A549 (cell line): ENCODE results near the gene FANCG. TPM values are rescaled to one million over a fixed set of nuclear protein-coding genes. Genes with fewer than 3 reads are reported as not detected.

Experiments used
- ATAC-seq, 2 experiments: fragments of 200-7000 bp in 1 of 2; fragments of >200 bp in 1 of 2; cut with Nextera tagmentation in 1 of 2; cut with Tn5 transposase in 1 of 2; 3 replicates each; pipeline versions ENCODE4 v1.8.0 to v1.9.1; 2018 to 2020; ENCODE audit warnings: mild to moderate bottlenecking in 1 of 2, moderate library complexity in 1 of 2
- CTCF ChIA-PET: fragments of 300-600 bp; sonication (Branson Sonifier 250); formaldehyde crosslinking; extraction: SDS; loops from one replicate; lab custom pipeline; 2021; ENCODE audit warnings: antibody characterized with exemption, inconsistent platforms; lab: Yijun Ruan, JAX
- POLR2A ChIA-PET: fragments of 350-600 bp; formaldehyde crosslinking; extraction: SDS; loops from one replicate; lab custom pipeline; 2021; ENCODE audit warnings: antibody characterized with exemption, inconsistent platforms; lab: Yijun Ruan, JAX
- DNase-seq, 2 experiments: peaks; one replicate each; pipeline versions ENCODE4 v3.0.0 to v3.0.0-alpha.2; 2011 to 2016; ENCODE audit warnings: low read depth in 1 of 2, low spot score in 1 of 2
- FAIRE-seq: peaks from 2 replicates; lab custom pipeline; 2011; peaks lifted over from hg19 to GRCh38; lab: Jason Lieb, UNC
- H3K27ac ChIP-seq, 2 experiments: fragments of >200 bp; sonication (Bioruptor Twin); formaldehyde crosslinking; 3 replicates each; pipeline ENCODE4 v1.5.1; 2016 to 2017
- H3K4me1 ChIP-seq: fragments of >200 bp; sonication (Bioruptor Twin); formaldehyde crosslinking; 3 replicates; pipeline ENCODE4 v1.6.1; 2016
- H3K4me2 ChIP-seq: fragments of >200 bp; sonication (Bioruptor Twin); formaldehyde crosslinking; 3 replicates; pipeline ENCODE4 v1.6.1; 2016
- H3K4me3 ChIP-seq: fragments of >200 bp; sonication (Bioruptor Twin); formaldehyde crosslinking; 3 replicates; pipeline ENCODE4 v1.5.1; 2016
- H3K9me3 ChIP-seq: fragments of >200 bp; sonication (Bioruptor Twin); formaldehyde crosslinking; 3 replicates; pipeline ENCODE4 v1.6.1; 2016
- ATOH8 ChIP-seq: fragments of 250-450 bp; sonication (Bioruptor Pico); IDR thresholded peaks from 2 replicates; pipeline ENCODE4 v1.5.0; 2020; ENCODE audit warnings: low read depth, mild to moderate bottlenecking, moderate library complexity
- CHD4 ChIP-seq: fragments of 200-600 bp; sonication (generic); IDR thresholded peaks from 2 replicates; pipeline ENCODE4 v1.6.1; 2016; ENCODE audit warnings: antibody characterized with exemption, mild to moderate bottlenecking, borderline replicate concordance
- FOSB ChIP-seq: fragments of 250-450 bp; sonication (Bioruptor Pico); IDR thresholded peaks from 2 replicates; pipeline ENCODE4 v1.5.0; 2020; ENCODE audit warnings: mild to moderate bottlenecking, moderate library complexity
- FOSL2 ChIP-seq, 2 experiments: fragments of 450-650 bp in 1 of 2; fragments of >200 bp in 1 of 2; sonication (Bioruptor Twin) in 1 of 2; formaldehyde crosslinking; IDR thresholded peaks; 2 replicates each; pipeline versions ENCODE4 v1.5.0 to v1.6.1; 2016 to 2020; ENCODE audit warnings: mild to moderate bottlenecking in 1 of 2, moderate library complexity in 1 of 2
- HDAC2 ChIP-seq: fragments of 200-600 bp; sonication (generic); IDR thresholded peaks from 2 replicates; pipeline ENCODE4 v1.6.1; 2016
- HEYL ChIP-seq: fragments of 250-450 bp; sonication (Bioruptor Pico); IDR thresholded peaks from 2 replicates; pipeline ENCODE4 v1.8.0; 2021; ENCODE audit warnings: mild to moderate bottlenecking, moderate library complexity
- HOXA7 ChIP-seq: fragments of 250-450 bp; sonication (Bioruptor Pico); IDR thresholded peaks from 2 replicates; pipeline ENCODE4 v1.5.0; 2020; ENCODE audit warnings: mild to moderate bottlenecking, moderate library complexity
- MAFK ChIP-seq: fragments of 450-650 bp; IDR thresholded peaks from 2 replicates; pipeline ENCODE4 v1.6.1; 2014; ENCODE audit not compliant: partially characterized antibody
- MYC ChIP-seq: IDR thresholded peaks from 2 replicates; pipeline ENCODE4 v1.6.1; 2012; ENCODE audit warnings: mild to moderate bottlenecking, inconsistent platforms, low read length, improper control_type of control experiment, borderline replicate concordance
- NPAS2 ChIP-seq: fragments of 250-450 bp; sonication (Bioruptor Pico); IDR thresholded peaks from 2 replicates; pipeline ENCODE4 v1.8.0; 2022; ENCODE audit warnings: mild to moderate bottlenecking, moderate library complexity, borderline replicate concordance
- NR3C1 ChIP-seq: fragments of >200 bp; sonication (Bioruptor Twin); formaldehyde crosslinking; IDR thresholded peaks from 3 replicates; pipeline ENCODE4 v1.6.1; 2017
- RAD21 ChIP-seq, 2 experiments: fragments of >200 bp in 1 of 2; sonication (Bioruptor Twin) in 1 of 2; formaldehyde crosslinking in 1 of 2; IDR thresholded peaks in 1 of 2; conservative IDR thresholded peaks in 1 of 2; 2 replicates in 1 of 2; 3 replicates in 1 of 2; pipeline ENCODE4 v1.6.1; 2012 to 2018; ENCODE audit warnings: inconsistent platforms in 1 of 2
- RARB ChIP-seq: fragments of 250-450 bp; sonication (Bioruptor Pico); IDR thresholded peaks from 2 replicates; pipeline ENCODE4 v1.8.0; 2021; ENCODE audit warnings: mild to moderate bottlenecking, moderate library complexity
- RNF2 ChIP-seq: fragments of 200-600 bp; sonication (generic); IDR thresholded peaks from 2 replicates; pipeline ENCODE4 v1.6.1; 2016; ENCODE audit warnings: low read depth, mild to moderate bottlenecking, antibody characterized with exemption, moderate library complexity, borderline replicate concordance
- SMC3 ChIP-seq: fragments of >200 bp; sonication (Bioruptor Twin); formaldehyde crosslinking; IDR thresholded peaks from 3 replicates; pipeline ENCODE4 v1.6.1; 2018; ENCODE audit warnings: inconsistent platforms
- TFCP2L1 ChIP-seq: fragments of 250-450 bp; sonication (Bioruptor Pico); IDR thresholded peaks from 2 replicates; pipeline ENCODE4 v1.5.0; 2021; ENCODE audit warnings: mild to moderate bottlenecking
- TP53 ChIP-seq: fragments of 250-450 bp; sonication (Bioruptor Pico); IDR thresholded peaks from 2 replicates; pipeline ENCODE4 v1.5.0; 2021; ENCODE audit warnings: mild to moderate bottlenecking, moderate library complexity
- ZC3H11A ChIP-seq: fragments of 450-650 bp; IDR thresholded peaks from 2 replicates; pipeline ENCODE4 v1.6.1; 2014; ENCODE audit warnings: antibody characterized with exemption, mild to moderate bottlenecking
- ZNF302 ChIP-seq: fragments of 250-450 bp; sonication (Bioruptor Pico); IDR thresholded peaks from 2 replicates; pipeline ENCODE4 v1.9.0; 2021; ENCODE audit warnings: inconsistent platforms, mild to moderate bottlenecking, moderate library complexity
- WGBS: methylation state at CpG from one replicate; pipeline ENCODE4 v1.1.6; 2017; ENCODE audit errors: missing lambda C conversion rate; 5-methylcytosine and 5-hydroxymethylcytosine counted together
- polyA plus RNA-seq, 4 experiments: library from polyadenylated mRNA; depleted of rRNA in 3 of 4; stranded (reverse); fragments of >200 nt; fragmentation: RNase III in 1 of 4; extraction: RNeasy Plus Mini Kit Qiagen cat#74134 plus additional on column Dnase treatment in 1 of 4; gene quantifications; 2 replicates in 3 of 4; 3 replicates in 1 of 4; pipeline ENCODE4 v1.2.3, GENCODE V29; 2011 to 2017
- TF ChIP-seq, protein P1 (sequence below): fragments of >200 bp; sonication (Bioruptor Twin); formaldehyde crosslinking; IDR thresholded peaks from 3 replicates; pipeline ENCODE4 v1.5.1; 2016
- TF ChIP-seq, protein P2 (sequence below): fragments of 150-350 bp; IDR thresholded peaks from 2 replicates; pipeline ENCODE4 v1.6.1; 2014; ENCODE audit warnings: low read depth, mild to moderate bottlenecking, low read length

FANCG gene
- polyA plus RNA-seq, 2 of the 4 experiments (the other 2 are of a cell fraction): 34.9 to 53.5 TPM

DNA sequence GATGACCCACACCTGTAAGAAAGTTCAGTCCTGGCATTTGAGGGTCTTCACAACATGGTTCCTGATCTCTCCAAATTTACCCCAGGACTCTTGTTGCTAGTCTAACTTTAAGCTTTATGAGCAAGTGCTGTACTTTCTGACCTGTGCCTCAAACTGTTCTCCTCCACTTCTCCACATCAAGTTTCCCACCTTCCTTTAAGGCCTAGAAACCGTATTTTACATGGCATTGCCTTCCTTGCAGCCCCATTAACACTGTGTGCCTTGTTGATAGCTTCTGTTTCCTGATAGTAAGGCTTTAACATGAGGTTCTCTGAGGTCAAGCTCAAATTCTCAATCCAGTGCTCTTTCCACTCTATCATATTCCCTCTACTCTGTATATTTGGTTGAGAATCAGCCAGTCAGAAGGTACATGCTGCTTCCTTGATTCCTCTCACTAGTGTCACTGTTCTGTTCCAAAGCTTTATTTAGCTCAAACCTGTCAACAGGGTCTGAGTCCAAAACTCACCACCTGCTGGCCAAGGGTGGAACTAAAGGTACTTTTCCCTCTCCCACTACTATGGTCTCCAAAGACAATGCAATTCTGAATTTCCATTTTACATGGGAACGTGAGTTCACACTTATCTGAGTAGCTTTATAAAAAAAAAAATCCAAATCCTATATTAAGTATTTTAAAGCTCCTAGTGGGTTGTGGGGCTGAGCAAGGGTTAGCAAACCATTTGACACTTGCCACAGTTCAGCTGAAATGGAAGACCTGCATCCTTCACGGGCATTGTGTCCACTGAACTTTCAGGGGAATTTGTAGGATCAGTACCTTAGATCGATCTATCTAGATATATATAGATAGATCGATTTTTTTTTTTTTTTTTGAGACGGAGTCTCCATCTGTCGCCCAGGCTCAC, 28.4 kb downstream of the FANCG start:
- FAIRE-seq: no peak
- peak in 1 of 2 experiments; percentile 33; a peak in 3 of 5 replicates for TF ChIP-seq RAD21 (conservative IDR thresholded peaks at IDR 0.05 in 1 of 2, IDR thresholded peaks at IDR 0.05 in 1 of 2)
- TF ChIP-seq, protein P1, sequence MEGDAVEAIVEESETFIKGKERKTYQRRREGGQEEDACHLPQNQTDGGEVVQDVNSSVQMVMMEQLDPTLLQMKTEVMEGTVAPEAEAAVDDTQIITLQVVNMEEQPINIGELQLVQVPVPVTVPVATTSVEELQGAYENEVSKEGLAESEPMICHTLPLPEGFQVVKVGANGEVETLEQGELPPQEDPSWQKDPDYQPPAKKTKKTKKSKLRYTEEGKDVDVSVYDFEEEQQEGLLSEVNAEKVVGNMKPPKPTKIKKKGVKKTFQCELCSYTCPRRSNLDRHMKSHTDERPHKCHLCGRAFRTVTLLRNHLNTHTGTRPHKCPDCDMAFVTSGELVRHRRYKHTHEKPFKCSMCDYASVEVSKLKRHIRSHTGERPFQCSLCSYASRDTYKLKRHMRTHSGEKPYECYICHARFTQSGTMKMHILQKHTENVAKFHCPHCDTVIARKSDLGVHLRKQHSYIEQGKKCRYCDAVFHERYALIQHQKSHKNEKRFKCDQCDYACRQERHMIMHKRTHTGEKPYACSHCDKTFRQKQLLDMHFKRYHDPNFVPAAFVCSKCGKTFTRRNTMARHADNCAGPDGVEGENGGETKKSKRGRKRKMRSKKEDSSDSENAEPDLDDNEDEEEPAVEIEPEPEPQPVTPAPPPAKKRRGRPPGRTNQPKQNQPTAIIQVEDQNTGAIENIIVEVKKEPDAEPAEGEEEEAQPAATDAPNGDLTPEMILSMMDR: peak; percentile 52; the same call in 1 of the 3 replicates
- no peak for TF ChIP-seq NPAS2
- TF ChIP-seq TFCP2L1 (CRISPR knock-in tag): 0 out of 2 replicates have a peak, but pooled peaks have one; percentile 60
- TF ChIP-seq HOXA7 (CRISPR knock-in tag): 0 out of 2 replicates have a peak, but pooled peaks have one; percentile 26
- peak; percentile 75; the same call in 1 of the 2 replicates for TF ChIP-seq FOSB
- no peak for TF ChIP-seq HEYL
- no peaks in the 10 kb centered on the region for H3K9me3 ChIP-seq
- H3K4me2 ChIP-seq: no peak overlapping the region
- POLR2A ChIA-PET: interaction anchor here (0.6 to 2.8 kb wide), 8 partner anchors 10 to 530 kb away, joined by 3 to 26 read pairs (median 3); partner anchors contain the start of genes FANCG and VCP
- CTCF ChIA-PET: interaction anchor here (0.5 to 4.8 kb wide), 31 partner anchors 9 to 1042 kb away, joined by 3 to 41 read pairs (median 4); partner anchors contain the start of genes DNAJB5, PIGO, RUSC2 and VCP
- H3K4me1 ChIP-seq: no peaks in the 10 kb centered on the region
- no peak overlapping the region for H3K27ac ChIP-seq
- peak; percentile 78 to 86 for ATAC-seq
- peak; percentile 46 to 52 for DNase-seq
- no peak overlapping the region for H3K4me3 ChIP-seq
- 75% methylated on average over 7 of the region's 7 CpGs for WGBS

DNA sequence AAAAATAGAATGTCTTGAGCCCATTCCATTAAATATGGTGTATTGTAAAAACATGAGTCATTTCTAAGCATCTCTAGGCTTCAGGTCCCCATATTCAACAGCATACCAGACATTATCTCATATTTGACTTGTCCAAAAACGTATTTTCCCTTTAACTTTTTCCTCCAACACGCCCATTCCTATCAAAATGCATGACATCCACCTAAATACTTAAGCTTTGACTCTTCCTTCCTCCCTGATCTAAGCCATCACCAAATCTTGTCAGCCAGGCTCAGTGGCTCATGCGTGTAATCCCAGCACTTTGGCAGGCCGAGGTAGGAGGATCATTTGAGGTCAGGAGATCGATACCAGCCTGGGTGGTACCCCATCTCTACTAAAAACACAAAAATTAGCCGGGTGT, 31.2 kb downstream of the FANCG start:
- Histone ChIP-seq H3K4me3 (no peak overlapping the region), H3K4me2 (no peak overlapping the region), H3K27ac (no peak overlapping the region), H3K4me1 (no peaks in the 10 kb centered on the region), H3K9me3 (no peaks in the 10 kb centered on the region)
- FAIRE-seq (no peak), DNase-seq (no peak), ATAC-seq (no peak)
- TF ChIP-seq ATOH8 (CRISPR knock-in tag) (no peak), FOSL2 (IDR thresholded peaks at IDR 0.05) (no peak), FOSL2 (CRISPR knock-in tag; IDR thresholded peaks at IDR 0.05) (peak; percentile 28; the same call in 1 of the 2 replicates), NR3C1 (no peak)
- TF ChIP-seq, protein P1: no peak
- ChIA-PET POLR2A (no interaction called here), CTCF (interaction anchor here (1.9 to 4.8 kb wide), 2 partner anchors 13 to 149 kb away, joined by 6 to 41 read pairs; no protein-coding TSS in a partner anchor)
- WGBS: 95% methylated on average over 6 of the region's 6 CpGs

DNA sequence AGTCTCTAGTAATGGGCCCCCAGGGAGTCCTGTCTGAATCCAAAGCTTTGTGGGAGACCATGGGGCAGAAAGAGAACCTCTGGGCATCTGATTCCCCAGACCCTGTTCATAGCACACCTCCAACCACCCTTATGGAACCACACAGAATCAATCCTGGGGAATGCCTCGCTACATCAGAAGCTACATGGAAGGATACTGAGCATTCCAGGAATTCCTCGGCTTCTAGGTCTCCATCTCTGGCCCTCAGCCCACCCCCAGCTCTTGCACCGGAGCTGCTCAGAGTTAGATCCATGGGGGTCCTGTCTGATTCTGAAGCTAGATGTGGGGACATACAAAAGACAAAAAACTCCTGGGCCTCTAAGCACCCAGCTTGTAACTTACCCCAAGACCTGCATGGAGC, 35.7 kb downstream of the FANCG start:
- FAIRE-seq (no peak), DNase-seq (no peak), ATAC-seq (no peak)
- Histone ChIP-seq H3K4me3 (no peak overlapping the region), H3K4me1 (peaks cover 7% of the 10 kb centered on the region; the same call in 2 of the 3 replicates), H3K4me2 (no peak overlapping the region), H3K27ac (no peak overlapping the region), H3K9me3 (no peaks in the 10 kb centered on the region)
- WGBS: 95% methylated on average over 3 of the region's 3 CpGs
- ChIA-PET CTCF (interaction anchor here (0.7 to 4.2 kb wide), 9 partner anchors 8 to 510 kb away, joined by 3 to 34 read pairs (median 7); partner anchors contain the start of genes PIGO and VCP), POLR2A (interaction anchor here (0.7 kb wide), 1 partner anchor 28 kb away, joined by 3 read pairs; the partner anchor contains the start of gene VCP)
- TF ChIP-seq MYC: no peak
- TF ChIP-seq, protein P2, sequence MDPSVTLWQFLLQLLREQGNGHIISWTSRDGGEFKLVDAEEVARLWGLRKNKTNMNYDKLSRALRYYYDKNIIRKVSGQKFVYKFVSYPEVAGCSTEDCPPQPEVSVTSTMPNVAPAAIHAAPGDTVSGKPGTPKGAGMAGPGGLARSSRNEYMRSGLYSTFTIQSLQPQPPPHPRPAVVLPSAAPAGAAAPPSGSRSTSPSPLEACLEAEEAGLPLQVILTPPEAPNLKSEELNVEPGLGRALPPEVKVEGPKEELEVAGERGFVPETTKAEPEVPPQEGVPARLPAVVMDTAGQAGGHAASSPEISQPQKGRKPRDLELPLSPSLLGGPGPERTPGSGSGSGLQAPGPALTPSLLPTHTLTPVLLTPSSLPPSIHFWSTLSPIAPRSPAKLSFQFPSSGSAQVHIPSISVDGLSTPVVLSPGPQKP: no peak
- TF ChIP-seq TFCP2L1 (CRISPR knock-in tag): no peak
- no peak for TF ChIP-seq CHD4
- no peak for TF ChIP-seq SMC3
- no peak for TF ChIP-seq HDAC2
- TF ChIP-seq NR3C1: no peak
- no peak for TF ChIP-seq ZNF302 (CRISPR knock-in tag)
- TF ChIP-seq ATOH8 (CRISPR knock-in tag): no peak
- TF ChIP-seq RNF2: no peak
- TF ChIP-seq TP53 (CRISPR knock-in tag): no peak
- TF ChIP-seq RARB (CRISPR knock-in tag): no peak
- no peak for TF ChIP-seq FOSL2 (IDR thresholded peaks at IDR 0.05)
- no peak for TF ChIP-seq FOSL2 (CRISPR knock-in tag; IDR thresholded peaks at IDR 0.05)
- no peak for TF ChIP-seq HEYL
- TF ChIP-seq MAFK: no peak
- no peak for TF ChIP-seq ZC3H11A
